HepG2 (cell line): ENCODE data around the gene HBB. TPM values are rescaled to one million over a fixed set of nuclear protein-coding genes. Genes with fewer than 3 reads are reported as not detected.

Experiments
- ATAC-seq: fragments of 200-7000 bp; cut with Tn5 transposase; 3 replicates; pipeline ENCODE4 v1.9.1; 2020; ENCODE audit warnings: mild to moderate bottlenecking, moderate library complexity
- BruUV-seq: library from RNA; stranded (reverse); fragments of 400-500 nt; replicated peaks from 2 replicates; lab custom pipeline; 2021; lab: Mats Ljungman, UMichigan
- CTCF ChIA-PET: fragments of 300-600 bp; formaldehyde crosslinking; extraction: SDS; loops from one replicate; lab custom pipeline; 2021; ENCODE audit warnings: low total read pairs, inconsistent platforms, low intra/inter-chr PET ratio; lab: Yijun Ruan, JAX
- POLR2A ChIA-PET: fragments of 350-600 bp; sonication (Branson Sonifier 250); formaldehyde crosslinking; loops from one replicate; lab custom pipeline; 2020; ENCODE audit warnings: antibody characterized with exemption, inconsistent platforms; lab: Yijun Ruan, JAX
- DNase-seq: peaks from one replicate; pipeline ENCODE4 v3.0.0-alpha.2; 2015; ENCODE audit warnings: low spot score
- FAIRE-seq: peaks from 3 replicates; lab custom pipeline; 2011; peaks lifted over from hg19 to GRCh38; lab: Jason Lieb, UNC
- H2AFZ ChIP-seq: one replicate; pipeline ENCODE4 v1.6.1; 2011; ENCODE audit warnings: low read length, inconsistent platforms
- H3K27ac ChIP-seq: fragments of 300-600 bp; 3 replicates; pipeline ENCODE4 v1.8.0; 2011; ENCODE audit warnings: mixed run types, mild to moderate bottlenecking, mixed read lengths, low read length, inconsistent platforms; ENCODE audit not compliant: insufficient read depth; ENCODE audit errors: extremely low read length
- H3K27me3 ChIP-seq, 2 experiments: fragments of 200-600 bp in 1 of 2; 2 replicates in 1 of 2; 3 replicates in 1 of 2; pipeline versions ENCODE4 v1.6.0 to v1.8.0; 2011; ENCODE audit warnings: low read length in 2 of 2, mild to moderate bottlenecking in 2 of 2, moderate library complexity in 2 of 2, inconsistent platforms in 1 of 2; ENCODE audit not compliant: insufficient read depth in 2 of 2, control insufficient read depth in 1 of 2
- H3K36me3 ChIP-seq, 2 experiments: fragments of 200-600 bp in 1 of 2; replicated peaks in 1 of 2; 2 replicates in 1 of 2; 3 replicates in 1 of 2; pipeline versions ENCODE4 v1.5.1 to v1.8.0; 2011; ENCODE audit warnings: low read length in 2 of 2, inconsistent platforms in 1 of 2; ENCODE audit not compliant: insufficient read depth in 2 of 2, control insufficient read depth in 1 of 2
- H3K4me1 ChIP-seq: 2 replicates; pipeline ENCODE4 v1.5.1; 2012; ENCODE audit warnings: low read length, inconsistent platforms; ENCODE audit not compliant: insufficient read depth
- H3K4me2 ChIP-seq: 2 replicates; pipeline ENCODE4 v1.6.0; 2011; ENCODE audit warnings: low read depth, low read length, inconsistent platforms
- H3K4me3 ChIP-seq, 3 experiments: fragments of 200-600 bp in 1 of 3; sonication (generic), shearing (Covaris generic) in 1 of 3; replicated peaks in 1 of 3; 2 replicates each; pipeline ENCODE4 v1.5.1; 2011 to 2016; ENCODE audit warnings: low read length in 3 of 3, inconsistent platforms in 2 of 3, low read depth in 2 of 3, mild to moderate bottlenecking in 2 of 3, control low read depth in 1 of 3, mixed read lengths in 1 of 3; ENCODE audit not compliant: insufficient read depth in 1 of 3
- H3K79me2 ChIP-seq: one replicate; pipeline ENCODE4 v1.6.1; 2011; ENCODE audit warnings: low read length, inconsistent platforms; ENCODE audit not compliant: insufficient read depth
- H3K9ac ChIP-seq: 2 replicates; pipeline ENCODE4 v1.6.0; 2011; ENCODE audit warnings: mild to moderate bottlenecking, low read depth, low read length, inconsistent platforms; ENCODE audit not compliant: insufficient read depth
- H3K9me3 ChIP-seq: 2 replicates; pipeline ENCODE4 v1.5.1; 2012; ENCODE audit warnings: mild to moderate bottlenecking, low read length
- H4K20me1 ChIP-seq: 2 replicates; pipeline ENCODE4 v1.6.0; 2011; ENCODE audit warnings: inconsistent platforms, mild to moderate bottlenecking, low read length, moderate library complexity; ENCODE audit not compliant: insufficient read depth
- ATF6 ChIP-seq: sonication (generic); formaldehyde crosslinking; conservative IDR thresholded peaks from 2 replicates; pipeline ENCODE4 v1.4.0; 2020; ENCODE audit warnings: missing genetic modification reagents
- HMGXB4 ChIP-seq, 2 experiments: sonication (generic) in 1 of 2; formaldehyde crosslinking in 1 of 2; IDR thresholded peaks; 2 replicates each; pipeline versions ENCODE4 v1.4.0 to v1.6.1; 2018 to 2020; ENCODE audit warnings: missing genetic modification reagents in 2 of 2, borderline replicate concordance in 1 of 2, low read depth in 1 of 2, mild to moderate bottlenecking in 1 of 2, missing biosample characterization in 1 of 2
- PREB ChIP-seq: sonication (generic); formaldehyde crosslinking; IDR thresholded peaks from 2 replicates; pipeline ENCODE4 v1.4.0; 2020; ENCODE audit warnings: missing genetic modification reagents
- SNAI1 ChIP-seq: sonication (generic); formaldehyde crosslinking; IDR thresholded peaks from 2 replicates; pipeline ENCODE4 v1.5.0; 2020; ENCODE audit warnings: mild to moderate bottlenecking, missing genetic modification reagents, borderline replicate concordance
- ZBTB14 ChIP-seq: sonication (generic); formaldehyde crosslinking; IDR thresholded peaks from 2 replicates; pipeline ENCODE4 v1.4.0; 2020; ENCODE audit warnings: missing genetic modification reagents
- ZBTB38 ChIP-seq: sonication (generic); formaldehyde crosslinking; IDR thresholded peaks from 2 replicates; pipeline ENCODE4 v1.5.1; 2020; ENCODE audit warnings: mild to moderate bottlenecking, missing genetic modification reagents
- WGBS: methylation state at CpG from one replicate; pipeline ENCODE4 v1.1.6; 2017; ENCODE audit warnings: low lambda C conversion rate; 5-methylcytosine and 5-hydroxymethylcytosine counted together
- in situ Hi-C: cut with HindIII; loops from 2 replicates; pipeline ENCODE4 v1.10.0; 2017; ENCODE audit warnings: low pct_unique_long_range_greater_than_20kb; ENCODE audit not compliant: extremely low pct_ligation_motif_present
- intact Hi-C: fragments of 100-400 bp; cut with micrococcal nuclease; formaldehyde crosslinking; loops from one replicate; pipeline ENCODE4 v1.10.0; 2022; ENCODE audit not compliant: unreplicated experiment
- polyA plus RNA-seq, 8 experiments: library from polyadenylated mRNA; depleted of rRNA in 3 of 8; stranded (reverse) in 7 of 8; unstranded in 1 of 8; fragments of >200 nt; fragmentation: Illumina TruSeq in 4 of 8; extraction: Trizol in 4 of 8; gene quantifications; 2 replicates each; pipeline versions ENCODE4 v1.2.1 to v1.2.3, GENCODE V29; 2011 to 2016; ENCODE audit warnings: low read depth in 4 of 8, missing spikeins in 1 of 8, mixed read lengths in 1 of 8; ENCODE audit not compliant: insufficient read depth in 1 of 8
- total RNA-seq, 5 experiments: library from RNA; depleted of rRNA; stranded (reverse); fragments of >200 nt; fragmentation: Illumina TruSeq; extraction: Trizol; gene quantifications; 2 replicates each; pipeline ENCODE4 v1.2.3, GENCODE V29; 2016; ENCODE audit warnings: low read depth in 1 of 5

HBB gene
- total and polyA plus RNA-seq, 2 of the 13 experiments (the other 11 are each of a cell fraction or from before 2014, with no cell fraction given): not detected

- no peak for TF ChIP-seq HMGXB4 (CRISPR knock-in tag; IDR thresholded peaks at IDR 0.05; ENCODE audit: borderline replicate concordance in 1 of 2, low read depth in 1 of 2)
- TF ChIP-seq, all 625 proteins: peak for 0
Measured at GRCh38 chr11:5243816-5244180, 16.9 kb upstream of the HBB start (continued).

- H3K4me1 ChIP-seq: no peaks in the 10 kb centered on the region
- no peaks in the 10 kb centered on the region for H3K36me3 ChIP-seq
- ChIA-PET POLR2A (no interaction called here), CTCF (no interaction called here)
- in situ Hi-C loops: no loop called here
- intact Hi-C loops: no loop called here
- H4K20me1 ChIP-seq: no peaks in the 10 kb centered on the region
- WGBS: 4% methylated on average over 6 of the region's 7 CpGs
- TF ChIP-seq ZBTB38 (no peak), ZBTB14 (CRISPR knock-in tag) (no peak), SNAI1 (CRISPR knock-in tag) (no peak), PREB (CRISPR knock-in tag) (no peak), ATF6 (CRISPR knock-in tag) (no peak)
- peaks cover 0 to 5% of the 10 kb centered on the region in 2 experiments; a peak in 1 of 5 replicates for H3K27me3 ChIP-seq
- no peak overlapping the region for H3K4me2 ChIP-seq
- no peak overlapping the region for H3K27ac ChIP-seq
- no peaks in the 10 kb centered on the region for H3K79me2 ChIP-seq
- no TSS peak for BruUV-seq
- H3K9ac ChIP-seq: no peak overlapping the region
- no peak for DNase-seq
- no peaks in the 10 kb centered on the region for H3K9me3 ChIP-seq
- H2AFZ ChIP-seq: no peak overlapping the region
- FAIRE-seq: no peak
- no peak for ATAC-seq
- no peak overlapping the region for H3K4me3 ChIP-seq
Measured at GRCh38 chr11:5242933-5243815, 16.3 kb upstream of the HBB start.
